A549 (cell line): ENCODE data around the gene N4BP3.
"Not testable (repeated sequence)": the region's sequence is repeated elsewhere in the genome, so short reads cannot be mapped to it uniquely, and the experiment has no call there.

Experiments used
- CEBPB ChIP-seq, 2 experiments: fragments of >200 bp in 1 of 2; sonication (Bioruptor Twin) in 1 of 2; formaldehyde crosslinking in 1 of 2; IDR thresholded peaks; 2 replicates each; pipeline ENCODE4 v1.6.1; 2012 to 2016
- CTCF ChIP-seq: fragments of >200 bp; sonication (Bioruptor Twin); formaldehyde crosslinking; IDR thresholded peaks from 3 replicates; pipeline ENCODE4 v1.5.1; 2016
- EHMT2 ChIP-seq: fragments of 200-600 bp; sonication (generic); IDR thresholded peaks from 2 replicates; pipeline ENCODE4 v1.6.1; 2016; ENCODE audit warnings: antibody characterized with exemption, low read depth, mild to moderate bottlenecking, moderate library complexity
- JUNB ChIP-seq: fragments of >200 bp; sonication (Bioruptor Twin); formaldehyde crosslinking; IDR thresholded peaks from 2 replicates; pipeline ENCODE4 v1.6.1; 2016
- NR3C1 ChIP-seq: fragments of >200 bp; sonication (Bioruptor Twin); formaldehyde crosslinking; IDR thresholded peaks from 3 replicates; pipeline ENCODE4 v1.6.1; 2017
- REST ChIP-seq: fragments of 200-600 bp; sonication (generic); IDR thresholded peaks from 2 replicates; pipeline ENCODE4 v1.6.1; 2016; ENCODE audit warnings: antibody characterized with exemption, mild to moderate bottlenecking, moderate library complexity
- USF2 ChIP-seq: fragments of 450-650 bp; IDR thresholded peaks from 2 replicates; pipeline ENCODE4 v1.6.1; 2014; ENCODE audit warnings: antibody characterized with exemption
- ZFP36 ChIP-seq: fragments of 450-650 bp; IDR thresholded peaks from 2 replicates; pipeline ENCODE4 v1.6.1; 2014; ENCODE audit warnings: borderline replicate concordance; ENCODE audit not compliant: partially characterized antibody

GRCh38 chr5:178127300-178128009 is 14.1 kb downstream of the N4BP3 start:
- not testable (repeated sequence) for TF ChIP-seq EHMT2; ZFP36; USF2; CEBPB (IDR thresholded peaks at IDR 0.05); JUNB; NR3C1; CTCF; REST
